ENCODE results near the gene CALCR.
"Not testable (repeated sequence)": the region's sequence is repeated elsewhere in the genome, so short reads cannot be mapped to it uniquely, and the experiment has no call there.

CALCR gene

DNA sequence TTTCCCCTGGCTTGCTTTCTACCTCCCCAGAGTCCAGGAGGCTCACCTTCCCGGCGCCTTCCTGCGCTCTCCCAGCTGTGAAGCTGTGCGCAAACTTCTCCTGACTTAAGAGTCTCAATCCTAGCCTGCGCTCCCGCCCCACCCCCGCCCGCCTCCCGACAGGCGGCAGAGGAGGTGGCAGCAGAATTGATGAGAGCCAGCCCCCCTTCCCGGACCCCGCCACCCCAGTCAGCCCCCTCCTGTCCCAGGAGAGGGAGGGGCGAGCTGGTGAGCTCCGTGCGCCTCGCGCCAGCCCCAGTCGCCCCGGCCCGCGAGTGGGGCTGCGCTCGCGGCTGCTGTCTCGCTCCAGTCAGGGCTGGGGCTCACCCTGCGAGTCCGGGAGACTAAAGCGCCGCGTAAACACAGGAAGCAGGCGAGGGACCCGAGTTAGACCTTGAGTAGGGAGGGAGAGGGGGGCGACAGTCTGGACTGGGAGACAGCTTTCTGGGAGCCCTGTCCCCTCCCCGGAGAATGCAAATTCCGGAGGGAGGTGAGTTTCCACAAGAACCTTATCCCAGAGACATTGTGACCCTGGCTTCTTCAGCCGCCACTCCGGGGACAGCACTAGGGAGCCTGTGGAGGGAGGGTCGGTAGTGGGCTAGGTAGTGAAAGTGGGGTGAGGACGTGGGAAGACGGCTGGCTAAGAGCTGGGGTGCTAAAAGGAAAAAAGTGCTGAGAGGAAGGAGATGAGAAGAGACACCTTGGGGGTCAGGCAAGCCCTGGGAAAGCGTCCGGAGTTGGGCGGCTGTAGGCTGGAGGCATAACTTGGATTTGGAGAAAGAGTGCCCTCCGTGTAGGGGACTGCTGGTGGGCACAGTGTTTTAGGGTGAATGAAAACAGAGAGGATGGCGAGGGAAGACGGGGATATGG, at the start of gene CALCR:
CALCR (minus strand) TSS at position 79 of the 909 bp plus-strand sequence. CDS start 87,743 bp downstream, outside the sequence.
- H3K9ac ChIP-seq (ENCODE audit: low read depth, low read length): peak within 1 kb of the TSS; percentile 29; the same call in 1 of the 2 replicates
- H3K4me1 ChIP-seq (ENCODE audit: insufficient read depth, low read length): peaks cover 3% of the 10 kb centered on the region; the same call in 1 of the 2 replicates
- H3K36me3 ChIP-seq (ENCODE audit: insufficient read depth, low read depth, low read length): no peaks in the 10 kb centered on the region
- peak within 1 kb of the TSS; percentile 81 for H3K4me3 ChIP-seq (ENCODE audit: low read length)
- H3K27me3 ChIP-seq (ENCODE audit: insufficient read depth, low read length): peaks cover 66% of the 10 kb centered on the region
- no peaks in the 10 kb centered on the region for H3K9me3 ChIP-seq (ENCODE audit: insufficient read depth, low read depth, low read length)
- no peak within 1 kb of the TSS for H3K27ac ChIP-seq (ENCODE audit: low read length)

DNA sequence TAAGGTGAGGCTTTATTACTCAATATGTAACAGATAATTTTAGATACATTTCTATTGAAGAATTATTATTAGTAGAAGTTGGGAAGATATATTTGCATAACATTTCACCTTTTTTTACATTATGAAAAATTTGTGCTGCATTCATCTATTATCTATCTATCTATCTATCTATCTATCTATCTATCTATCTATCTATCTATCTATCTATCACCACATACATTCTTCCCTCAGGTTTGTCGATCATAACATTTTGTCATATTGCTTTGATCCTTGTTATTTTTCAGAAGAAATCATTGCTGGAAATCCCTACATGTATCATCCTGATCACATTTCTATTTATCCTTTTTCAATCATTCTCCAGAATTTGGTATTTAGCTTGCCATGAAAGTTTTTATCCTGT, 49.3 kb upstream of the CALCR start:
- Histone ChIP-seq H3K4me1 (ENCODE audit: insufficient read depth, low read length) (peaks cover 6% of the 10 kb centered on the region; the same call in 1 of the 2 replicates), H3K36me3 (ENCODE audit: insufficient read depth, low read depth, low read length) (no peaks in the 10 kb centered on the region), H3K27me3 (ENCODE audit: insufficient read depth, low read length) (no peaks in the 10 kb centered on the region), H3K4me3 (ENCODE audit: low read length) (no peak overlapping the region), H3K9me3 (ENCODE audit: insufficient read depth, low read depth, low read length) (no peaks in the 10 kb centered on the region), H3K27ac (ENCODE audit: low read length) (no peak overlapping the region), H3K9ac (ENCODE audit: low read depth, low read length) (no peak overlapping the region)

DNA sequence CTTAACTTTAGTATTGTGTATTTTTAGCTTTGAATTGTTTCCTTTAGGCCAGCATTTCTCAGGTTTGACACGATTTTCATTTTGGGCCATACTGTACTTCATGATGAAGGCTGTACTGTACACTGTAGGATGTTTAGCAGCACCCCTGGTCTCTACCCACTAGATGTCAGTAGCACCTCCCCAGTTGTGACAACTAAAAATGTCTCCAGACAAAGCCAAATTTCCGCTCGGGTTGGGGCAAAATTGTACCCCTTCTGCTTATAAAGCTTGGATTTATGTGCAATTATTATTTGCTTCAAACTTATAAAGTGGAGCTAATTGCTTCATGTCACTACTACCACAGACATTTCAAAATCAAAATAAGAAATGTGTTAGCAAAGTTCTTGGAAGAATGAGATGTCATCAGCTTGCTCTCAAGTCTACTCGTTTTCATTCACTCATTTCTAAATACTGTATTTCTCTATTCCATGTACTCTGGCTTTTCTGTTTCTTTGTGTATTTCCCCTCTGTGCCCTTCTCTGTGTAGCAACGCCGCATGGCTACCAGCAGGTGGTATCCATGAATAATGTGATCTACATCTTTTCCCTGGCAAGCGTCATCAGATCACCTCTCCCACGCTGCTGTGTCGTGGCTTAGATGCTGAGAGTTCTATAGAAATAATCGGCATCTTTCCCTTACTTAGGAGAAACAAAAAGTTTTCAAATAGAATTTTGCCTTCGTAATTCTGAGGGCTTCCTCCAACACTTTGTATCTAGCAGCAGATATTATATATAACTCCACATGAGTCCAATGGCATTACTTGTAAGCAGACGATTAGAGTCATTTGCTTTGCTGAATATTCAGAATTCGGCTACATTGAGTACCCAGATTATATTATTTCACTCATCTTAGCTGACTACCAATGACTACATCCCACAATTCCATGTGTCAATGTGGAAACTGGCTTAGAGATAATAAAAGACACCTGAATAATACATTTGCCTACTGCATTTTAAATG, 47.8 kb upstream of the CALCR start:
- Histone ChIP-seq H3K4me3 (ENCODE audit: low read length) (no peak overlapping the region), H3K27ac (ENCODE audit: low read length) (no peak overlapping the region), H3K27me3 (ENCODE audit: insufficient read depth, low read length) (no peaks in the 10 kb centered on the region), H3K36me3 (ENCODE audit: insufficient read depth, low read depth, low read length) (no peaks in the 10 kb centered on the region), H3K9ac (ENCODE audit: low read depth, low read length) (no peak overlapping the region), H3K9me3 (ENCODE audit: insufficient read depth, low read depth, low read length) (no peaks in the 10 kb centered on the region), H3K4me1 (ENCODE audit: insufficient read depth, low read length) (peaks cover 6% of the 10 kb centered on the region; the same call in 1 of the 2 replicates)

DNA sequence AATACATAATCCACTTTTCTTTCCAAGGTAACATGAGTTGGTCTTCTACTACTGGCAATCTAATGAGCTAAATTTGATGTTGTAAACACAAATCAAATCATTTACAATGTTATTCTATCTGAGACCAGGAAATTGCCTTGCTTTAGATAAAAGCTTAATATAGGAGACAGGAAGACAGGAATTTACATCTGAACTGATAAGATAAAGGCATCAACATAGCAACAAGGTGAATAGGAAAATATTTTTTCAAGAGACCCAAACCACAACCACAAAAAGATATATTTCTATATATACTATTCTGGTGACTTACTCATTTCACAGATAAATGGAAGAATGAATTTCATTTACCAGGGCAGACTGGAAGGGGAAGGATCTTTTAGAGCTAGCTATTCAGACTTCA, 46.3 kb upstream of the CALCR start:
- Histone ChIP-seq H3K27ac (ENCODE audit: low read length) (no peak overlapping the region), H3K36me3 (ENCODE audit: insufficient read depth, low read depth, low read length) (no peaks in the 10 kb centered on the region), H3K4me3 (ENCODE audit: low read length) (no peak overlapping the region), H3K9me3 (ENCODE audit: insufficient read depth, low read depth, low read length) (no peaks in the 10 kb centered on the region), H3K9ac (ENCODE audit: low read depth, low read length) (no peak overlapping the region), H3K27me3 (ENCODE audit: insufficient read depth, low read length) (no peaks in the 10 kb centered on the region), H3K4me1 (ENCODE audit: insufficient read depth, low read length) (peaks cover 6% of the 10 kb centered on the region; the same call in 1 of the 2 replicates)

DNA sequence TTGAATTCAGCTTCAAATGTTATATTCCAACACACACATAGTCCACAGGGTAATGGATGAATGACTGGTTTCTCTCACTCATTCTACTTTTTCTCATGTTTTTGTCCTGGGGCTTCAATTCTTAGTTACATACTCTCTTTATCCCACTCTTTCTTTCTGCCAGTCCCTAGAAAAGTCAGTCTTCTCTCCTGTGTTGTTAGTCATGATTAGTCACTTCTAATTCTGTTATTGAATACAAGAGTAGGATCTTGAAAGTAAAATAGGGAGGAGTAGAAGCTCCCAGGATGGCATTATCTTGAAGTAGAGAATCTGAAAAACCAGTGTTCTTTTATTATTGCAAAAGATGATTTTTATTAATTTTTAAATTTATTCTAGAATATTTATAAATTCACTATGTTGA, 45.5 kb upstream of the CALCR start:
- Histone ChIP-seq H3K4me3 (ENCODE audit: low read length) (no peak overlapping the region), H3K9ac (ENCODE audit: low read depth, low read length) (no peak overlapping the region), H3K27me3 (ENCODE audit: insufficient read depth, low read length) (no peaks in the 10 kb centered on the region), H3K9me3 (ENCODE audit: insufficient read depth, low read depth, low read length) (no peaks in the 10 kb centered on the region), H3K36me3 (ENCODE audit: insufficient read depth, low read depth, low read length) (no peaks in the 10 kb centered on the region), H3K27ac (ENCODE audit: low read length) (no peak overlapping the region), H3K4me1 (ENCODE audit: insufficient read depth, low read length) (peaks cover 6% of the 10 kb centered on the region; the same call in 1 of the 2 replicates)

DNA sequence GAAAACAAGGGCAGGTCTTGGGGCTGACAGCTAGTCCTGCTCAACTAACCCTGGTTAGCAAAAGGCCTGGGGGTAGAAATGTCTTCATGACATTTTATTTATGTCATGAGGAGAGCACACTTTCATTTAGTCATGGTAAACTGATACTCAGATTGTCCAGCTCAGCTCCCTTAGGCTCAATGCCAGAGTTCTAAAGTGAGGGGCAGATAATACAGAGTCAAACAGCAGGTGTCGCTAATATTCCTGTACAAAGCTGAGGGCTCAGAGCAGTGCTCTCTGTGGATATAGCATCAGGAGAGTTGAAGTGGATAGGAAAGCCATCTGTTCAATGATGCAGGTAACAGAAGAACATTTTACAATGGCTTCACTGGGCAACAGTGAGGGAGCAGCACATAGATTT, 26.8 kb upstream of the CALCR start:
- Histone ChIP-seq H3K27me3 (ENCODE audit: insufficient read depth, low read length) (no peaks in the 10 kb centered on the region), H3K9ac (ENCODE audit: low read depth, low read length) (no peak overlapping the region), H3K36me3 (ENCODE audit: insufficient read depth, low read depth, low read length) (no peaks in the 10 kb centered on the region)

DNA sequence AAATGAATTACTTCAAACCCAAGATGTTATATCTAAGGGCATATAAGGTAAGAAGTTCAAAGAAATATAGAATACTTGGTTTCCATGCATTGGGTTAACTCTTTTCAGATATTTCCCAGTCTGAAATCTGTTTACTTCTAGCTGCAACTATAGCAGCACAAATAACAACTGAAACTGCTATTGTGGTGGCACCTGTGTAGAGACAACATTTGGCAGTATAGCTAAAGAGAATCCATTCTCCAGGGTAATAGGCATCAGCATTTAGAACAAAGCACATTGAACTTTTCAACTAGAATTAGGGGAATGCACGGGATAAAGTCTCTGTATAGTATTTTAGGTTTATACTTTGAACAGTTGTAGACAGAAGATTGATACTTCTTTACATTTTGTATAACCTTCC, 19.7 kb upstream of the CALCR start:
- Histone ChIP-seq H3K27ac (ENCODE audit: low read length) (no peak overlapping the region), H3K4me1 (ENCODE audit: insufficient read depth, low read length) (no peaks in the 10 kb centered on the region), H3K4me3 (ENCODE audit: low read length) (no peak overlapping the region), H3K9me3 (ENCODE audit: insufficient read depth, low read depth, low read length) (no peaks in the 10 kb centered on the region), H3K36me3 (ENCODE audit: insufficient read depth, low read depth, low read length) (no peaks in the 10 kb centered on the region), H3K9ac (ENCODE audit: low read depth, low read length) (no peak overlapping the region), H3K27me3 (ENCODE audit: insufficient read depth, low read length) (no peaks in the 10 kb centered on the region)

More for the DNA sequence above, 26.8 kb upstream of the CALCR start:
- no peaks in the 10 kb centered on the region for H3K9me3 ChIP-seq (ENCODE audit: insufficient read depth, low read depth, low read length)
- H3K4me1 ChIP-seq (ENCODE audit: insufficient read depth, low read length): no peaks in the 10 kb centered on the region; the same call in 1 of the 2 replicates
- no peak overlapping the region for H3K27ac ChIP-seq (ENCODE audit: low read length)
- no peak overlapping the region for H3K4me3 ChIP-seq (ENCODE audit: low read length)

DNA sequence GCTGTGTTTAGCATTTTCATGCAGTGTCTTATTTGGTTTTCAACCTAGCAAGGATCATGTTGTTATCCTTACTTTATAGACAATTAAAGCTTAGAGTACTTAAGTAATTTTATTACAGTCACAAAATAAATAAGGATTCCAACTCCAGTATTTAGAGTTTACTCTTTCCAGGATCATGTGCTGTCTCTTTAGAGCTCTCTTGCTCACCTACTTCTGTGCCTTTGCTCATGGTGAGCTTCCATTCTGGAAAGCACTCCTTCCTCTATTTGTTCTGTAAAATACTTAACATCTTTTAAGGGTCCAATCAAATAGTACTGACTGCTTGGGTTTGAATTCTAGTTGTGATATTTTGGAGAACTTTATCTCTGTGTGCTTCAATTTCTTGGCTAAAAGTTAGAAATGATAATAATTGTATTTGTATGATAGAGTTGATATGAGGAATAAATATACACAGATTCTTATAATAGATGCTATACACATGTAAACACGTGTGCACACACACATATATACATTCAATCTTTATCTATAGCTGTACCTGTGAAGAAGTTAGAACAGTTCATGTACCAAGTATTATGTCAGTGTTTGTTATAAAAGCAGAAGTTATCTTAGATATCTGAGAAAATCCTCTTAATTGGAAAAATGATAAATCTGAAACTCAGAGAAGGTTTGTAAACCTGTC, 18.2 kb upstream of the CALCR start:
- Histone ChIP-seq H3K4me3 (ENCODE audit: low read length) (peak overlapping the region; percentile 49), H3K9me3 (ENCODE audit: insufficient read depth, low read depth, low read length) (no peaks in the 10 kb centered on the region), H3K27ac (ENCODE audit: low read length) (no peak overlapping the region), H3K36me3 (ENCODE audit: insufficient read depth, low read depth, low read length) (no peaks in the 10 kb centered on the region), H3K27me3 (ENCODE audit: insufficient read depth, low read length) (no peaks in the 10 kb centered on the region), H3K9ac (ENCODE audit: low read depth, low read length) (no peak overlapping the region), H3K4me1 (ENCODE audit: insufficient read depth, low read length) (no peaks in the 10 kb centered on the region)

DNA sequence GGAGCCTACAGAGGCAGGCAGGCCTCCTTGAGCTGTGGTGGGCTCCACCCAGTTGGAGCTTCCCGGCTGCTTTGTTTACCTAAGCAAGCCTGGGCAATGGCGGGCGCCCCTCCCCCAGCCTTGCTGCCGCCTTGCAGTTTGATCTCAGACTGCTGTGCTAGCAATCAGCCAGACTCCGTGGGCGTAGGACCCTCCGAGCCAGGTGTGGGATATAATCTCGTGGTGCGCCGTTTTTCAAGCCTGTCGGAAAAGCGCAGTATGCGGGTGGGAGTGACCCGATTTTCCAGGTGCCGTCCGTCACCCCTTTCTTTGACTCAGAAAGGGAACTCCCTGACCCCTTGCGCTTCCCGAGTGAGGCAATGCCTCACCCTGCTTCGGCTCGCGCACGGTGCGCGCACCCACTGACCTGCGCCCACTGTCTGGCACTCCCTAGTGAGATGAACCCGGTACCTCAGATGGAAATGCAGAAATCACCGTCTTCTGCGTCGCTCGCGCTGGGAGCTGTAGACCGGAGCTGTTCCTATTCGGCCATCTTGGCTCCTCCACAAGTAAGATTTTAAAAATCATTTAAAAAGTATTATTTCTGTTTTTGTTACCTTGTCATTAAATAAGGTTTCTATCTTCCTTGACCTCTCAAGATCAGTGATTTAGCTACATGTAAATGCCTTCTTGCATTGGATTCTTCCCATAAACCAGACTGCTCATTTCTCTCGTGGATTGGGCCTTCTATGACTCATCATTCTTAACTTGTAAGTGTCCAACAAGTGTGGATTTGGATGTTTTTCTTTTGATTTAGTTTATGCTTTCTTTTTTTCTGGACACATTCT, 16.9 kb upstream of the CALCR start:
- H3K27me3 ChIP-seq (ENCODE audit: insufficient read depth, low read length); H3K36me3 ChIP-seq (ENCODE audit: insufficient read depth, low read depth, low read length); H3K9me3 ChIP-seq (ENCODE audit: insufficient read depth, low read depth, low read length); H3K27ac ChIP-seq (ENCODE audit: low read length); H3K4me1 ChIP-seq (ENCODE audit: insufficient read depth, low read length); H3K9ac ChIP-seq (ENCODE audit: low read depth, low read length): not testable (repeated sequence)
- H3K4me3 ChIP-seq (ENCODE audit: low read length): peak overlapping the region; percentile 49

DNA sequence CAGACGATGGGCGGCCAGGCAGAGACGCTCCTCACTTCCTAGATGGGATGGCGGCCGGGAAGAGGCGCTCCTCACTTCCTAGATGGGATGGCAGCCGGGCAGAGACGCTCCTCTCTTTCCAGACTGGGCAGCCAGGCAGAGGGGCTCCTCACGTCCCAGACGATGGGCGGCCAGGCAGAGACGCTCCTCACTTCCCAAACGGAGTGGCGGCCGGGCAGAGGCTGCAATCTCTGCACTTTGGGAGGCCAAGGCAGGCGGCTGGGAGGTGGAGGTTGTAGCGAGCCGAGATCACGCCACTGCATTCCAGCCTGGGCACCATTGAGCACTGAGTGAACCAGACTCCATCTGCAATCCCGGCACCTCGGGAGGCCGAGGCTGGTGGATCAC, 11.9 kb upstream of the CALCR start:
- H3K9me3 ChIP-seq (ENCODE audit: insufficient read depth, low read depth, low read length); H3K27me3 ChIP-seq (ENCODE audit: insufficient read depth, low read length); H3K9ac ChIP-seq (ENCODE audit: low read depth, low read length); H3K27ac ChIP-seq (ENCODE audit: low read length); H3K36me3 ChIP-seq (ENCODE audit: insufficient read depth, low read depth, low read length); H3K4me3 ChIP-seq (ENCODE audit: low read length); H3K4me1 ChIP-seq (ENCODE audit: insufficient read depth, low read length): not testable (repeated sequence)
